Activated naive CD8-positive, alpha-beta T cell treated with anti-CD3 and anti-CD28 coated beads for 36 hours (primary cell): Measurements from ENCODE around the gene BOD1. TPM values are rescaled to one million over a fixed set of nuclear protein-coding genes. Genes with fewer than 3 reads are reported as not detected.

ENCODE experiments used
- DNase-seq: peaks from one replicate; pipeline ENCODE4 v3.0.0; 2021
- H3K27ac Mint-ChIP-seq: one replicate; pipeline ENCODE4 v1.8.0; 2022; ENCODE audit warnings: mild to moderate bottlenecking, moderate library complexity, mixed read lengths
- H3K27me3 Mint-ChIP-seq: one replicate; pipeline ENCODE4 v1.8.0; 2022; ENCODE audit warnings: mild to moderate bottlenecking, mixed read lengths
- H3K36me3 Mint-ChIP-seq: one replicate; pipeline ENCODE4 v1.8.0; 2021; ENCODE audit warnings: mild to moderate bottlenecking, mixed read lengths
- H3K4me1 Mint-ChIP-seq: one replicate; pipeline ENCODE4 v1.8.0; 2021; ENCODE audit warnings: mixed read lengths
- H3K4me3 Mint-ChIP-seq: one replicate; pipeline ENCODE4 v1.8.0; 2022; ENCODE audit warnings: mild to moderate bottlenecking, moderate library complexity, mixed read lengths
- H3K9me3 Mint-ChIP-seq: one replicate; pipeline ENCODE4 v1.8.0; 2022; ENCODE audit warnings: mixed read lengths
- total RNA-seq, 2 experiments: library from RNA; stranded (reverse); gene quantifications; one replicate each; pipeline ENCODE4 v1.2.3, GENCODE V29; 2021

Gene BOD1
- total RNA-seq, 2 experiments from 2014 or later, result 23.7 to 25.8 TPM

- H3K36me3 Mint-ChIP-seq, result peaks cover 1% of the 10 kb centered on the region
- H3K4me1 Mint-ChIP-seq, result no peaks in the 10 kb centered on the region
- DNase-seq, result no peak
- H3K4me3 Mint-ChIP-seq, result no peak overlapping the region
- peaks cover 33% of the 10 kb centered on the region for H3K27me3 Mint-ChIP-seq
- H3K27ac Mint-ChIP-seq, result no peak overlapping the region
- H3K9me3 Mint-ChIP-seq, result peaks cover 20% of the 10 kb centered on the region
These were observed 53.2 kb downstream of the BOD1 start for GRCh38 chr5:173563246-173563645.

- Mint-ChIP-seq H3K27ac (no peak overlapping the region), H3K9me3 (peaks cover 14% of the 10 kb centered on the region), H3K27me3 (peaks cover 29% of the 10 kb centered on the region), H3K4me3 (no peak overlapping the region), H3K36me3 (peaks cover 1% of the 10 kb centered on the region), H3K4me1 (no peaks in the 10 kb centered on the region)
- DNase-seq, result no peak
These were observed 54.0 kb downstream of the BOD1 start for GRCh38 chr5:173562451-173562850.
